GM18868 (cell line): Measurements from ENCODE around the gene HSD3B2.
"Not testable (repeated sequence)": the region's sequence is repeated elsewhere in the genome, so short reads cannot be mapped to it uniquely, and the experiment has no call there.

Source experiments
- ATAC-seq: cut with Tn5 transposase; IDR thresholded peaks from one replicate; pipeline ENCODE4 v1.9.1; 2021; ENCODE audit warnings: mild to moderate bottlenecking, moderate library complexity; ENCODE audit not compliant: unreplicated experiment

The HSD3B2 gene

DNA sequence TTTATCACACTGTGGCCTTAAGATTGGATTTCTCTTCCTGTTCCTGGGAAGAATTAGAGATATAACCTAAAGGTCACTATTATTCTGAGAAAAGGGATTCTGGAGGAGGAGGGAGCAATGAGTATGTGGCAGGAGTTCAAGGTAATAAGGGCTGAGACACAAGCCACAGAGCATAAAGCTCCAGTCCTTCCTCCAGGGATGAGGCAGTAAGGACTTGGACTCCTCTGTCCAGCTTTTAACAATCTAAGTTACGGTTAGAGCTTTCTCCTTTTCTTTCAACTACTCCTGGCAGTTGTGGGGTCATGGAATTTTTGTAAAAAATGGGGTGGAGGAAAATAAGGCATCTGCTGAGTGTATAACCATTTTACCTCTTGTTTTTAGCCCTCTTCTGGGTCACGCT, at the start of gene HSD3B2:
HSD3B2 (plus strand) TSS at position 201 of the 400 bp plus-strand sequence. CDS start 270 bp downstream, outside the sequence.
- ATAC-seq = no peak

DNA sequence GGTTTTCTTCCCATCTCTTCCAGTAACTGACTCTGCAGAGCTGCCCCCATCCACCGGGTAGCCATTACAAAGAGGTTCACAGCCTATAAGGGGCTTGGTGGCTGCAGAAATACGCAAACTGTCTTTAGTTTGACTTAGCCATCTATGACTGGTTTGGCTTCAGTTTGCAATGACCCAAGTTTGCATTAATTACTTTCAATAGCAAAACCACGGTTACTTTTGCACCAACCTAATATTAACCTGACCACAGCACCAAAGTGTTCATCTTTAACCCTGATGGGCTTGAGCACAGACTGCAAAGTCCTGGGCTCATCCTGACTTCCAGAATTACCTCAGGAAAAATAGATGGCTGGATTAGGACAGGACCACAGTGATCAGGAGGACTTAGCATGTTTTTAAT, 48.5 kb upstream of the HSD3B2 start:
- no peak for ATAC-seq

DNA sequence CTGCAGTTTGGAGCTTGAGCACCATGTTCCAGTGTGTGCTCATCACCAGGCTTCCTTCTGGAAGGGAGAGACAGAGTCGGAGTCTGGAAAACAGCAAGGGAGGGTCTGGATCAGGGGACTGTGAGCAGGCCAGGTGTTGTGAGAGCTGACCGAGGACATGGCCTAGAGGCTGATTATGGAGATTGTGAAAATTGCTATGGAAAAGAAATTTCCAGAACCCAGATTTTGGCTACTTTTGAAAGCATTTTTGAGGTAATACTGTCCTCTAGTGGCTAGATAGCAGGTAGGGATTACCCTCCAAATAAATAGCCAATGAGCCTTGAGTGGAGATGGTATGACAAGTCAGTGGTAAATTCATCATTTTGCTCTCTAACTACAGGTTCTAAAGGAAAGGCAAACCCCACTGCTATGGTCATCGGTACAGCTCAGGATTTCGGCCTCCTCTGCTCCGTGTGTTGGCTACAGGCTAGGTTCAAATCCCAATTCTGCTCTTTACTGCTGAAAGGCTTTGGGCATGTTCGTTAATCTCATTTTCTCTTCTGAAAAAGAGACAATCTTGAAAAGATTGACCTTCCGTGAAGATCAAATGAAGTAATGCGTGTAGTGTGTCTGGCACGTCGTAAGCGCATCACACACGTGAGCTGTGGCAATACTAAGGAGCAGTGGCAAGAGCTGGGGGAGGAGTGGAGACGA, 47.4 kb upstream of the HSD3B2 start:
- ATAC-seq = no peak

DNA sequence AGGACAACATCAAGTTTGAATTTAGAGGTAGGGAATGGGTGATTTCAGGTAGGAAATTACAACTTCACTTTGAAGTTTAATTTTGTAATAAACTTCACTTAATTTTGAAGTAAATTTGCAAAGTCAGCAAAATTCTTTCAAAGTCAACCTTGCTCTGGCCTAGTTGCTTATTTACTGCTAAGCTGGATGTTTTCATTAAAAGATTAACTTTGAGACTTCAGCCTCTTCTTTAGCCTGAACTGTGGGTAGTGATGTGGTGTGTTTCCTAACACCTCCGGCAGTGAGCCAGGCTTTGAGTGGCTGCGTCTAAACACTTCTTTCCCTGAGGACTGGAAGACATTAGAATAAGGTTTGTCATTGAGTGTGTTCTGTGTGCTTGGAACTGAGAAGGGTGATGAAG, 46.4 kb upstream of the HSD3B2 start, which contains the start of gene HAO2:
HAO2 (plus strand) TSS at position 232 of the 400 bp plus-strand sequence. CDS start 12,301 bp downstream, outside the sequence.
- ATAC-seq = no peak

DNA sequence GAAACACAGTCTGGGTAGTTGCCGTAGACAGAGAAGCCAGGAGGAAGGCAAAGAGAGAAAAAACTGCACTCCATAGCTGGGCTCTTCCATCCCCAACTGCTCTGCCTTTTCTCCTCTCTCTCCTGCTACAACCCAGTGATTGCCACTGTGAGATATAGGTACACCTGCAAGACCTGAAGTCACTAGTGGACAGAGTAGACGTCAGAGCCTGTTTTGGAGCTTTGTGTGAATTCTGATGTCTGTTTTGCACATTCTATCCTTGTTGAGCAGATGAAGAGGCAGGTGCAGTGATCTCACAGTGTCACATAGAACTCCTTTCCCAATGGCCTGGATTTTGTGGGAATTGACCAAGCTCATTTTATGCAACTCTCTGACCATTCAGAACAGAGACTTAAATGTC, 44.2 kb upstream of the HSD3B2 start:
- ATAC-seq = no peak

DNA sequence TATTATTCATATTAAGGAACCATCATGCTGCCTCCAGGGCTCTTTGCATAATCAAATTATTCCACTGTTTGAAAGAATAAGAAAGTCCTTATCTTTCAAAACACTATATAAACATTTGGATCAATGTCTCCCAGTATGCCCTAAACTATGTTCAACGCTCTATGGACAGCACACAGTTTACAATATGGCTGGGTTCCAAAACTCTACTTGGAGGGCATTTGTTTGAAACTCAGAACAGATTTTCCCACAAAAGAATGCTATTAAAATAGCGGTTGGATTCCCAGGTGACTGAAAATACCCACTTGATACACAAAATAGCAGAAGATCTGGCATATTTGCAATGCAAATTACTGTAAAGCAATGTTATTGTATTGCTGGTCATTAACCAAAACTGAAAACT, 43.1 kb upstream of the HSD3B2 start:
- ATAC-seq = no peak

DNA sequence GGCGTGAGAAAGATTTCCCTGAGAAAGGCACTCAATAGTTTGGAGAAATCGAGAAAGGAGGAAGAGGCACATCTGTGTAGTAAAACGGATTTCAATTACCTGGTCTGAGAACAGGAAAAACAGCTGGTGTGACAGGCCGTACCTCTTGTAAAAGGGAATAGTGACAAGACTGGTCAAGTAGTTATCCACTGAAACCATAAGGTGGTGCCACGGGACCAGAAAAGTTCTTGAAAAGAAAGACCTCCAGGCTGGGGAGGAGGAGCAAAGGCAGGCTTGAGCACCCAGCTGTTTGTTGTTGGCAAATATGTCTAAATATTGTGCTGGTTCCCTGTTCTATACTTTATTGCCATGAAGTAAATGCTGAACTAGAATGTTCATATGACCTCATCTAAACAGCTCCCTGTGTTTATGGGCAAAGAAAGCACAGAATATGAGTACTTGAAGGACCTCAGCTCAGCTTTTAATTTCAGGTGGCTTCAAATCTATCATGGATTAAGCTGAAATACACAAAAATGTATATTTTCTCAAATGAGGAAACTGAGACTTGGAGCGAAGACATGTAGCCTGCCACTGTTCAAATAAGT, 42.4 kb upstream of the HSD3B2 start:
- peak; percentile 70 for ATAC-seq

DNA sequence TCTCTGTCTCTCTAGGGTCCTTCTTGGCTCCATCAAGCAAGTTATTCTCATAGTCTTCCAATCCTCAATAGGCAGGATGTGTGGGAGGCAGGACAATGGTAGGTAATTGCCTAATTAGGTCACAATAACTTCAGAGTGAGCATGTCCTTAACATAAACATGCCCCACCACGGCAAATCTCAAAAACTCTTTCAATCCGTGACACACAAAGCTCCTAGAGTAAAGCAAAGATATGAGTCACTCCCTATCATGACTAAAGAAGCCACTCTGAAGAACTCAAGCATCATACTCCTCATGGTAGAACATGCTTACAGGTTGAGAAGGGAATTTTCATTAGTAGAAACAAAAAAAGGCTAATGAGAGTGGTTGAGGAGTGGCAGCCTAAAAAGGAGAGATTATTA, 41.5 kb upstream of the HSD3B2 start:
- ATAC-seq = peak; percentile 76

DNA sequence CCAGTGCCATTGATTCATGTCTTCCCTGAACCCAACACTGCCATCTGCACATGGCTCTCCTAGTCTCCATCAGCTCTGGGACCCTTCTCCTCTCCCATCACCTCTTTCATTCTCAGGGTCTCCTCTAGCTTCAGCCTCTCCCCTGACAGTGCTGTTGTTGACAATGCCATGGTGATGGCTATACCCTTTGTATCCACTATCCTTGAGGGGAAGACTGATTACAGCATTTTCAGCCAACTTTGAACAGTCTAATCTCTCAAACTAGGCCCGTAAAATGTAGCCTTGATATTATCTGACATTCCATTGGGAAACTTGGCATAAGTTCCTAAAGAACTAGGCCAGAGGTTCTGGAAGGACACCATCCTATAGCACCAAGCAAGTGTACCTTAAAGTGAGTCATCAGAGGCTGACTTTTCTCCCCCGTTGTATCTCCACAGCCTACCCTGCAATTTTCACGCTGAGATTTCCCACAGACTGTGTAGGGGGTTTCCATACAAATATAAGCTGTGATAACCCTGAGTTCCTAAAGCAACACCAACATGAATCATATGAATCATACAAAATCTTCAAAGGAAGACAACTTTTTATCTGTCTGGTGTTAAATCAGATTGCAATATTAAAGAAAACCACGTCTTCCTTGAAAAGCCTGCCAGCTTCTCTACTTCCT, 40.6 kb upstream of the HSD3B2 start:
- ATAC-seq = peak; percentile 58

DNA sequence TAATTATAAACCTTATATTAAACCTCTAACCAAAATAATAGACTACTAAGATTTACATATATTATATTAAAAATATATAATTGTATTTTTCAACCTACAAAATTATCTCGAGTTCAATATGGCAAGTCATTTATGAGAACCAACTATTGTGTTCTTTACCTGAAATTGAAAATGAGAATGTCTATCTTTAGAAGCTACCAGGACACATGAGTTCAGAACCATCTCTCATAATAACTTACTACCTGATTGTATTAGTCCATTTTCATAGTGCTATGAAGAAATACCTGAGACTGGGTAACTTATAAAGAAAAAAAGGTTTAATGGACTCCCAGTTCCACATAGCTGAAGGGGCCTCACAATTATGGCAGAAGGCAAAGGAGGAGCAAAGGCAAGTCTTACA, 39.6 kb upstream of the HSD3B2 start:
- no peak for ATAC-seq

DNA sequence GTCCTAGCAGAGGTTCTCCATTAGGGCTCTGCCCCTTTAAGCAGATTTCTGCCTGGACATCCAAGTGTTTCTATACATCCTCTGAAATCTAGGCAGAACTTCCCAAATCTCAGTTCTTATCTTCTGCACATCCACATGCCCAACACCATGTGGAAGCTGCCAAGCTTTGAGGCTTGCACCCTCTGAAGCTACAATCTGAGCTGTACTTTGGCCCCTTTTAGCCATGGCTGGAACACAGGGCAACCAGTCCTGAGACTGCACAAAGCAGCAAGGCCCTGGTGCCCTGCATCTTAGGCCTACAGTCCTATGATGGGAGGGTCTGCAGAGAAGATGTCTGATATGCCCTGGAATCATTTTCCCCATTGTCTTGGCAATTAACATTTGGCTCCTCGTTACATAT, 38.4 kb upstream of the HSD3B2 start:
- no peak for ATAC-seq

DNA sequence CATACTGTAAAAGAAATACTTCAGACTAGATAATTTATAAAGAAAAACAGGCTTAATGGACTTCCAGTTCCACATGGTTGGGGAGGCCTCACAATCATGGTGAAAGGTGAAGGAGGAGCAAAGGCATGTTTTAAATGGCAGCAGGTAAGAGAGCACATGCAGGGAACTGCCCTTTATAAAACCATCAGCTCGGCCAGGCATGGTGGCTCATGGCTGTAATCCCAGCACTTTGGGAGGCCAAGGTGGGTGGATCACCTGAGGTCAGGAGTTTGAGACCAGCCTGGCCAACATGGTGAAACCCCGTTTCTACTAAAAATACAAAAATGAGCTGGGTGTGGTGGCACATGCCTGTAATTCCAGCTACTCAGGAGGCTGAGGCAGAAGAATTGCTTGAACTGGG, 37.4 kb upstream of the HSD3B2 start:
- not testable (repeated sequence) for ATAC-seq

DNA sequence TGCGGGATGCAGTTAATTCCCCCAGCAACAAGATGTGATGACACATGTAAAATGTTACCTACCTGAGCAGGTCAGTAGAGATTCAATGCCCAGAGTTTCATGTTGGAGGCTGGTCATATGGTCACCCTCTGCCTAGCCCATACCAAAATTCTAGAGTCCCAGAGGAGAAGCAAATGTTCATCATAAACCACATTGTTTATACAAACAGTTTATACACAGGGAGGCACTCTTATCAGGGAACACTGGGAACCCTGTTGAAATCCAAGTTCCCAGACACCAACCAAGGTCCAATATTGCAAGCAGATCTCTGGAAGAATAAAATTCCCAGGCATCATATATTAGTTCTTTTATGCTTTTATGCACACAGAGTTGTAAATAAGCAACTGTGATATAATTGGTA, 35.8 kb upstream of the HSD3B2 start:
- ATAC-seq = no peak

DNA sequence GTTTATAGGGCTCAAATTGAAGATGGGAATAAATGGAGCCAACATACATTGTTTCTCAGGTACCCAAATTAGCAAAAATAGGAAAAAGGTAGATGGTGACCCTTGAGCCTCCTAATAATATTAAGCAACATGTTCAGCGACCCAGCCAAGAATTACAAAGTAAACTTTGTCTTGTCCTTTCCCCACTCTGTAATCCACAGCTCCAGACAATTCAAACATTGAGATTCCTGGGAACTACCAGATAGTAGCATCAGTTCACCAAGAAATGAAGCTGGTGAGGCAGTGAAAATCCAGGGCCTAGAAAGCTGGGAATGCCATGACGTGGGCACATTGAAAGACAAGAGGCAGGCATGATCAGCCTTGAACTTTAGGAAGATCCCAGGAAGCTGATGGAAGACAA, 34.6 kb upstream of the HSD3B2 start:
- no peak for ATAC-seq

DNA sequence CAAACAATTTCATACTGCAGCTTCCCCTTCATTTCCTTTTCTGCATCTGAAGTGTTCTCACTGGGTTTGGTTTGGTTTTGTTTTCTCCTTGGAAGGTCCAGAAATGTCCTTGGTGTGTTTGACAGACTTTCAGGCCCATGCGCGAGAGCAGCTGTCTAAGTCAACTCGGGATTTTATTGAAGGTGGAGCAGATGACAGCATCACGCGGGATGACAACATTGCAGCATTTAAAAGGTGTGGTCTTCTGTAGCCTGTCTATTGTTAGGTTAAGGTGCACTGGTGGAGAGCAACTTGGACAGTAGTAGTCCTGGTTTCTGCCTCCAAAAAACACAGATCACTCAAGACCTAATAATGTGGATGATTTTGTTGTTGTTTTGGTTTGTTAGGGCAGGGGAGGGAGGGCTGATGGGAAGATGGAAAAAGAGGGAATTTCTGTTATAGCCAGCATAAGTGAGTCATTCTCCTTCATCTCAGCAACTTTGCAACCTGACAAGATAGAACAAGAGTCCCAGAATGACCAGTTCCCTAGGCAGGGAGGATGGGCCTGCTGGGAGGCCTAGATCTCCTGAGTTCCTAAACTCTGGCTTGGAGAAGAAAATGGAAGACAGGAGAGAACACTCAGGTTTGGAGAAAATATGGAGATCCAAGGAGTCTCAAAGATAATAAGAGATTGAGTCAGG, 33.8 kb upstream of the HSD3B2 start:
- no peak for ATAC-seq

DNA sequence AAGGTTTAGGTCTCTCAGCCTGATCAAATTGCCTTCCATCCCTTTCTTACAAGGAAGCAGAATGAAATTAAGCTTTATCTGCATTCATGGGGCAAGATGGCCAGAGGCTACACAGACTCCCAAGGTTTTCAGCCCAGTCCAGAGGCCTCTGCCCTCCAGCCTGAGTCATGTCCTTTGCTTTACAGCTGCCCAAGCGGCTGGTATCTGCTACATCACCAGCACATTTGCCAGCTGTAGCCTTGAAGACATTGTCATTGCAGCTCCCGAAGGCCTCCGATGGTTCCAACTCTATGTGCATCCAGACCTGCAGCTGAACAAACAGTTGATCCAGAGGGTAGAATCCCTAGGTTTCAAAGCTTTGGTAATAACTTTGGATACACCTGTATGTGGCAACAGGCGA, 30.4 kb upstream of the HSD3B2 start:
- ATAC-seq = no peak

DNA sequence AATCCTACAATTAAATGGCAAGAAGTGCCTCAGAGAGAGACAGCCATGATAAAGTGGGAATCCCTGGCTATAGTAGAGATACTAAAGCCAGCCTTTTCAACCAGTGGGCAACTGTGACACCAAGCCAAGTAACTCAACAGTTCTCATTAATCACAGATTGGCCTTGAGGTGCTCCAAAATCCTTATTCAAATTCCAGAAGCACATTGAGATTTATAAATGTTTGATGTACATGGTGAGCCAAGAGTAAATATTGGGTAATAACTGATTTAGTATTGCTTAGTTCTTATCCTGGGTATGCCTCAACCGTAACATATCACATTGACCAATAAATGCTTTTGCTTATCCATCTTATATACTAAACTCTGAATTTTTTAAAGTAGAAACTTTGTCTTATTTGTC, 29.3 kb upstream of the HSD3B2 start:
- no peak for ATAC-seq

DNA sequence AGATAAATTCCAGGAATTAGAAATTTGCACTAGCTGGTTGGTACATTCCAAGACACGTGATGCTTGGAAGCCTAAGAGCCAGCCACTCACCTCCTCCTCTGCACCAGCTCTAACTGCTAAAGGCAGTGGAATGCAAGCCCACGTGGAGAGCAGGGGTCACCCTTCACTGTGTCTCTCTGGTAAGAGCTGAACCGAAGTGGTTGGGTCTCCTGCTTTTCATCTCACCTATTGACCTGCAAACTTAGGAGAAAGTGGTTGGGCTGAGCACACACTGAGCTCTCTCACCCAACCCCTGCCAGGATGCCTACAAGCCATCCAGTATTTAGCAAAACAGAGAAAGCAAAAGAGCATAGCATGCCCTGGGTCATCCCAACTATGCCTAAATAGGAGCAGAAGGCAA, 27.1 kb upstream of the HSD3B2 start:
- no peak for ATAC-seq

DNA sequence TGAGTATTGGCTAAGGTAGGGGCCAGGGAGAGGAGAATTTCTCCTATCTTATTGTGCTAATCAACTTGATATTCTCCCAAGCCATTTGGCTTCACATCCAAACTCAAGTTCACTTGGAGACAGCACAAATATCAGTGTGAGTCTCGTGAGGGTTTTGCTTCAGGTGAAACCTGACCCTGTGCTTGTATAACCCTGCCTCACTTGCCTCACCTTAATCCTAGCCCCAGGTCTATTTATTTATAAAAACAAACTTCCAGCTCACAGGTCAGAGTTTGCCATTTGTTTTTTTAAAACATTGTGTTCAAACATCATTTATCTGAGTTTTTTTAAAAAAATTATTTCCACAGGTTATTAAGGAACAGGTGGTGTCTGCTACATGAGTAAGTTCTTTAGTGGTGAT, 26.5 kb upstream of the HSD3B2 start:
- no peak for ATAC-seq

DNA sequence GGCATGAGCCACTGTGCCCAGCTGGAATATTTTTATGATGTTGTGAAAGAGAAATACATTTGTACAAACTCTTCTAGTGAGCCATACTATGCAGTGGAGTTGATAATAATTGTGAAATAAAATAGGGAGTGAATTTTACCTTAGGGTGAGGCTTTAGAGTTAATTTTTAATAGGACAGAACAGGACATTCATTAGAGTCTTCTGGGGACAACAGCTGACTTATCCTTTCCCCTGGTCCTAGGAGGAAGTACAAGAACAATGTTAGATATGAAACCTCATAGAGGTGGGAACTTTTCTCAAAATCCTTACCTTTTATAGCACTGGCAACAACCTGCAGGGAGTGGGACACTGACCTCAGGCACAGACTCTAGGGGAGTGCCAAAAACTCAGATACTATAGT, 24.4 kb upstream of the HSD3B2 start:
- ATAC-seq = no peak

DNA sequence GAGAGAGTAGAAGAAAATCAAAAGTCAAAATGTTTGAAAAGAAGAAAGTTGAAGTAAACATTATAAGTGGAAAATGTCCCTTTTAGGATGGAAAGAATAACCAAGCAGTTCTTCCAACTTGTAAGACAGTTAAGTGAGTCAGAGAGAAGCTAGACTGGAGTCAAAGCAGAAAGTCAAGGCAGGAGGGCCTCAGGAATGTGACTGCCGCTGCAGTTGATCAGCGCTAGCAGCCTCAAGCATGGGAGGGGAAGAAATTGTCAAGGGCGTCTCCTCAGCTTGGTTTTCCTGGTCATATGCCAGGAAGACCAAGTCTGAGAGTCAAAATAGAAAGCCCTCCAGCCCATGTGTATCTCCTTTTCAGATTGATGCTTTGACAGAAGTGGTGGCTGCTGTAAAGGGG, 23.2 kb upstream of the HSD3B2 start:
- ATAC-seq = no peak

DNA sequence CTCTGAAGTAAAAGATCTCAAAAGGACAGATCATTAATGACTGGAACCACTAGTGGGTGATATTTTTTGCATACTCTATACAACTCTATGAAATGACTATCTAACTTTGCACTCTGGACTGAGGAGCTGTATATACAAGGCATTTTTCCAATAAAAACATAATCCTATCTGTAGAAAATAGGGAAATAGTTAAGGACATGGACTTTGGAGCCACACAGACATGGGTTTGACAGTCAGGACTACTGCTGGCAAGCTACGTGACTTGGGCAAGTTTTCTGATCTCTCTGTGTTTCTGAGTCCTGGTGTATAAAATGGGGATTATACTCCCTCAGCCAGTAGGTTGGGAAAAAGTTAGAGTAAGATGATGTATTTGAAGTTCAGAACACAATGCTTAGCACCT, 20.9 kb upstream of the HSD3B2 start:
- ATAC-seq = no peak
